HepG2 (cell line): ENCODE measurements around the gene PRCD. TPM values are rescaled to one million over a fixed set of nuclear protein-coding genes. Genes with fewer than 3 reads are reported as not detected.

Experiments
- GATAD2A ChIP-seq: IDR thresholded peaks from 2 replicates; pipeline ENCODE4 v1.6.1; 2016
- HDAC2 ChIP-seq: sonication (generic); formaldehyde crosslinking; IDR thresholded peaks from 2 replicates; pipeline ENCODE4 v1.4.0; 2020; ENCODE audit warnings: missing genetic modification reagents
- KDM3A ChIP-seq: IDR thresholded peaks from 2 replicates; pipeline ENCODE4 v1.6.1; 2018; ENCODE audit warnings: low read depth, missing compliant biosample characterization
- KDM4B ChIP-seq: sonication (generic); formaldehyde crosslinking; IDR thresholded peaks from 2 replicates; pipeline ENCODE4 v1.4.0; 2020; ENCODE audit warnings: missing genetic modification reagents
- MAFF ChIP-seq: IDR thresholded peaks from 2 replicates; pipeline ENCODE4 v1.6.1; 2011; ENCODE audit warnings: low read depth, low read length, improper control_type of control experiment
- NCOA5 ChIP-seq: sonication (generic); formaldehyde crosslinking; IDR thresholded peaks from 2 replicates; pipeline ENCODE4 v1.4.0; 2020; ENCODE audit warnings: missing genetic modification reagents
- NR1H2 ChIP-seq: sonication (generic); formaldehyde crosslinking; IDR thresholded peaks from 2 replicates; pipeline ENCODE4 v1.8.1; 2022; ENCODE audit warnings: low read depth, missing genetic modification reagents, borderline replicate concordance
- TBX3 ChIP-seq: fragments of 450-650 bp; IDR thresholded peaks from 2 replicates; pipeline ENCODE4 v1.6.1; 2017; ENCODE audit warnings: antibody characterized with exemption, mild to moderate bottlenecking, inconsistent platforms, borderline replicate concordance
- ZFP36 ChIP-seq: fragments of 150-350 bp; IDR thresholded peaks from 2 replicates; pipeline ENCODE4 v1.6.1; 2018; ENCODE audit warnings: borderline replicate concordance, low read length, low read depth; ENCODE audit not compliant: partially characterized antibody
- ZNF101 ChIP-seq: sonication (generic); formaldehyde crosslinking; IDR thresholded peaks from 2 replicates; pipeline ENCODE4 v1.4.0; 2020; ENCODE audit warnings: mild to moderate bottlenecking, low read depth, missing genetic modification reagents, borderline replicate concordance
- ZNF431 ChIP-seq: sonication (generic); formaldehyde crosslinking; IDR thresholded peaks from 2 replicates; pipeline ENCODE4 v1.9.0; 2022; ENCODE audit warnings: missing genetic modification reagents, low read depth, mild to moderate bottlenecking, borderline replicate concordance
- ZNF44 ChIP-seq: sonication (generic); formaldehyde crosslinking; IDR thresholded peaks from 2 replicates; pipeline ENCODE4 v1.5.1; 2020; ENCODE audit warnings: mild to moderate bottlenecking, missing genetic modification reagents
- ZNF749 ChIP-seq: sonication (generic); formaldehyde crosslinking; IDR thresholded peaks from 2 replicates; pipeline ENCODE4 v1.8.0; 2022; ENCODE audit warnings: mild to moderate bottlenecking, missing genetic modification reagents, moderate library complexity, borderline replicate concordance
- ZNF766 ChIP-seq: sonication (generic); formaldehyde crosslinking; IDR thresholded peaks from 2 replicates; pipeline ENCODE4 v1.5.0; 2020; ENCODE audit warnings: missing genetic modification reagents, borderline replicate concordance
- ZSCAN21 ChIP-seq: sonication (generic); formaldehyde crosslinking; IDR thresholded peaks from 2 replicates; pipeline ENCODE4 v1.8.0; 2022; ENCODE audit warnings: mild to moderate bottlenecking, missing genetic modification reagents, moderate library complexity, borderline replicate concordance
- ZSCAN22 ChIP-seq: sonication (generic); formaldehyde crosslinking; IDR thresholded peaks from 2 replicates; pipeline ENCODE4 v1.4.0; 2020; ENCODE audit warnings: mild to moderate bottlenecking, missing genetic modification reagents
- polyA plus RNA-seq, 8 experiments: library from polyadenylated mRNA; depleted of rRNA in 3 of 8; stranded (reverse) in 7 of 8; unstranded in 1 of 8; fragments of >200 nt; fragmentation: Illumina TruSeq in 4 of 8; extraction: Trizol in 4 of 8; gene quantifications; 2 replicates each; pipeline versions ENCODE4 v1.2.1 to v1.2.3, GENCODE V29; 2011 to 2016; ENCODE audit warnings: low read depth in 4 of 8, missing spikeins in 1 of 8, mixed read lengths in 1 of 8; ENCODE audit not compliant: insufficient read depth in 1 of 8
- total RNA-seq, 5 experiments: library from RNA; depleted of rRNA; stranded (reverse); fragments of >200 nt; fragmentation: Illumina TruSeq; extraction: Trizol; gene quantifications; 2 replicates each; pipeline ENCODE4 v1.2.3, GENCODE V29; 2016; ENCODE audit warnings: low read depth in 1 of 5
- TF ChIP-seq, protein P1 (sequence below): sonication (generic); formaldehyde crosslinking; IDR thresholded peaks from 2 replicates; pipeline ENCODE4 v1.5.1; 2020; ENCODE audit warnings: mild to moderate bottlenecking, moderate library complexity, missing genetic modification reagents
- TF ChIP-seq, protein P2 (sequence below): IDR thresholded peaks from 2 replicates; pipeline ENCODE4 v1.6.1; 2016; ENCODE audit warnings: missing genetic modification reagents, missing compliant biosample characterization
- TF ChIP-seq, protein P3 (sequence below): sonication (generic); formaldehyde crosslinking; IDR thresholded peaks from 2 replicates; pipeline ENCODE4 v1.4.0; 2020; ENCODE audit warnings: missing genetic modification reagents
- TF ChIP-seq, protein P4 (sequence below): sonication (generic); formaldehyde crosslinking; conservative IDR thresholded peaks from 2 replicates; pipeline ENCODE4 v1.8.0; 2022; ENCODE audit warnings: low read depth, missing genetic modification reagents
- TF ChIP-seq, protein P5 (sequence below): sonication (generic); formaldehyde crosslinking; IDR thresholded peaks from 2 replicates; pipeline ENCODE4 v1.4.0; 2020; ENCODE audit warnings: missing genetic modification reagents

The PRCD gene
- total and polyA plus RNA-seq, 2 of the 13 experiments (the other 11 are each of a cell fraction or from before 2014, with no cell fraction given) = 0.51 TPM; not detected in 1

DNA sequence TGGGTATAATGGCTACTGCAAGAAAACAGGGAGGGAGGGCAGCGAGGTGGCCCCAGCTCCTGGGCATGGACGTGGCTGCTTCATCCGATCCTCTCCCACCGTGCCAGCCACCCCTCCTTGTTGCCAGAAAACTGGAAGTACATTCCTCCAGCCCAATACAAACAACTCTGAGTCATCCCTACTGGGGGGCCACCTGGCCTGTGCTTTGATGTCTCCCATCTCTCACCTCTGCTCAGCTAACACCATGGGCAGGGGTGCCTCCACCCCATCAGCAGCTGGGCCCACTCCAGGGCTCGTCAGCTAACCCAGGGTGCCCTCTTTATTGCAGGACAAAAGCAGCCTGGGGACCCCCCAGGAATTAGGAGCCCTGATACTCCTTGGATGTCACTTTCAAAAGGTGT is 40.6 kb upstream of the PRCD start (continued):
- no peak for TF ChIP-seq ZNF101
- TF ChIP-seq, protein P1, sequence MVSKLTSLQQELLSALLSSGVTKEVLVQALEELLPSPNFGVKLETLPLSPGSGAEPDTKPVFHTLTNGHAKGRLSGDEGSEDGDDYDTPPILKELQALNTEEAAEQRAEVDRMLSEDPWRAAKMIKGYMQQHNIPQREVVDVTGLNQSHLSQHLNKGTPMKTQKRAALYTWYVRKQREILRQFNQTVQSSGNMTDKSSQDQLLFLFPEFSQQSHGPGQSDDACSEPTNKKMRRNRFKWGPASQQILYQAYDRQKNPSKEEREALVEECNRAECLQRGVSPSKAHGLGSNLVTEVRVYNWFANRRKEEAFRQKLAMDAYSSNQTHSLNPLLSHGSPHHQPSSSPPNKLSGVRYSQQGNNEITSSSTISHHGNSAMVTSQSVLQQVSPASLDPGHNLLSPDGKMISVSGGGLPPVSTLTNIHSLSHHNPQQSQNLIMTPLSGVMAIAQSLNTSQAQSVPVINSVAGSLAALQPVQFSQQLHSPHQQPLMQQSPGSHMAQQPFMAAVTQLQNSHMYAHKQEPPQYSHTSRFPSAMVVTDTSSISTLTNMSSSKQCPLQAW (CRISPR knock-in tag) = peak; percentile 89
- no peak; the same call in 1 of the 2 replicates for TF ChIP-seq ZNF749 (CRISPR knock-in tag)
- TF ChIP-seq ZNF431 (CRISPR knock-in tag) = no peak
- TF ChIP-seq HDAC2 (CRISPR knock-in tag) = peak; percentile 95
- no peak for TF ChIP-seq MAFF
- peak; percentile 97 for TF ChIP-seq TBX3
- peak; percentile 99 for TF ChIP-seq GATAD2A (CRISPR knock-in tag)
- TF ChIP-seq, protein P2, sequence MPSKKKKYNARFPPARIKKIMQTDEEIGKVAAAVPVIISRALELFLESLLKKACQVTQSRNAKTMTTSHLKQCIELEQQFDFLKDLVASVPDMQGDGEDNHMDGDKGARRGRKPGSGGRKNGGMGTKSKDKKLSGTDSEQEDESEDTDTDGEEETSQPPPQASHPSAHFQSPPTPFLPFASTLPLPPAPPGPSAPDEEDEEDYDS (CRISPR knock-in tag) = peak; percentile 66; the same call in 1 of the 2 replicates
- no peak for TF ChIP-seq ZSCAN22
- TF ChIP-seq NR1H2 (CRISPR knock-in tag) = no peak
- peak; percentile 59; the same call in 1 of the 2 replicates for TF ChIP-seq ZNF766 (CRISPR knock-in tag)
- 0 out of 2 replicates have a peak, but pooled peaks have one; percentile 6 for TF ChIP-seq ZSCAN21 (CRISPR knock-in tag)
- TF ChIP-seq ZFP36 = no peak
- peak; percentile 80; the same call in 1 of the 2 replicates for TF ChIP-seq KDM4B
- TF ChIP-seq, protein P3, sequence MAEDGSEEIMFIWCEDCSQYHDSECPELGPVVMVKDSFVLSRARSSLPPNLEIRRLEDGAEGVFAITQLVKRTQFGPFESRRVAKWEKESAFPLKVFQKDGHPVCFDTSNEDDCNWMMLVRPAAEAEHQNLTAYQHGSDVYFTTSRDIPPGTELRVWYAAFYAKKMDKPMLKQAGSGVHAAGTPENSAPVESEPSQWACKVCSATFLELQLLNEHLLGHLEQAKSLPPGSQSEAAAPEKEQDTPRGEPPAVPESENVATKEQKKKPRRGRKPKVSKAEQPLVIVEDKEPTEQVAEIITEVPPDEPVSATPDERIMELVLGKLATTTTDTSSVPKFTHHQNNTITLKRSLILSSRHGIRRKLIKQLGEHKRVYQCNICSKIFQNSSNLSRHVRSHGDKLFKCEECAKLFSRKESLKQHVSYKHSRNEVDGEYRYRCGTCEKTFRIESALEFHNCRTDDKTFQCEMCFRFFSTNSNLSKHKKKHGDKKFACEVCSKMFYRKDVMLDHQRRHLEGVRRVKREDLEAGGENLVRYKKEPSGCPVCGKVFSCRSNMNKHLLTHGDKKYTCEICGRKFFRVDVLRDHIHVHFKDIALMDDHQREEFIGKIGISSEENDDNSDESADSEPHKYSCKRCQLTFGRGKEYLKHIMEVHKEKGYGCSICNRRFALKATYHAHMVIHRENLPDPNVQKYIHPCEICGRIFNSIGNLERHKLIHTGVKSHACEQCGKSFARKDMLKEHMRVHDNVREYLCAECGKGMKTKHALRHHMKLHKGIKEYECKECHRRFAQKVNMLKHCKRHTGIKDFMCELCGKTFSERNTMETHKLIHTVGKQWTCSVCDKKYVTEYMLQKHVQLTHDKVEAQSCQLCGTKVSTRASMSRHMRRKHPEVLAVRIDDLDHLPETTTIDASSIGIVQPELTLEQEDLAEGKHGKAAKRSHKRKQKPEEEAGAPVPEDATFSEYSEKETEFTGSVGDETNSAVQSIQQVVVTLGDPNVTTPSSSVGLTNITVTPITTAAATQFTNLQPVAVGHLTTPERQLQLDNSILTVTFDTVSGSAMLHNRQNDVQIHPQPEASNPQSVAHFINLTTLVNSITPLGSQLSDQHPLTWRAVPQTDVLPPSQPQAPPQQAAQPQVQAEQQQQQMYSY (CRISPR knock-in tag) = no peak
- TF ChIP-seq, protein P4, sequence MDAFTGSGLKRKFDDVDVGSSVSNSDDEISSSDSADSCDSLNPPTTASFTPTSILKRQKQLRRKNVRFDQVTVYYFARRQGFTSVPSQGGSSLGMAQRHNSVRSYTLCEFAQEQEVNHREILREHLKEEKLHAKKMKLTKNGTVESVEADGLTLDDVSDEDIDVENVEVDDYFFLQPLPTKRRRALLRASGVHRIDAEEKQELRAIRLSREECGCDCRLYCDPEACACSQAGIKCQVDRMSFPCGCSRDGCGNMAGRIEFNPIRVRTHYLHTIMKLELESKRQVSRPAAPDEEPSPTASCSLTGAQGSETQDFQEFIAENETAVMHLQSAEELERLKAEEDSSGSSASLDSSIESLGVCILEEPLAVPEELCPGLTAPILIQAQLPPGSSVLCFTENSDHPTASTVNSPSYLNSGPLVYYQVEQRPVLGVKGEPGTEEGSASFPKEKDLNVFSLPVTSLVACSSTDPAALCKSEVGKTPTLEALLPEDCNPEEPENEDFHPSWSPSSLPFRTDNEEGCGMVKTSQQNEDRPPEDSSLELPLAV (CRISPR knock-in tag) = no peak
- TF ChIP-seq ZNF44 (CRISPR knock-in tag) = no peak
- no peak for TF ChIP-seq NCOA5 (CRISPR knock-in tag)
- TF ChIP-seq KDM3A (CRISPR knock-in tag) = peak; percentile 91; the same call in 1 of the 2 replicates
- TF ChIP-seq, protein P5, sequence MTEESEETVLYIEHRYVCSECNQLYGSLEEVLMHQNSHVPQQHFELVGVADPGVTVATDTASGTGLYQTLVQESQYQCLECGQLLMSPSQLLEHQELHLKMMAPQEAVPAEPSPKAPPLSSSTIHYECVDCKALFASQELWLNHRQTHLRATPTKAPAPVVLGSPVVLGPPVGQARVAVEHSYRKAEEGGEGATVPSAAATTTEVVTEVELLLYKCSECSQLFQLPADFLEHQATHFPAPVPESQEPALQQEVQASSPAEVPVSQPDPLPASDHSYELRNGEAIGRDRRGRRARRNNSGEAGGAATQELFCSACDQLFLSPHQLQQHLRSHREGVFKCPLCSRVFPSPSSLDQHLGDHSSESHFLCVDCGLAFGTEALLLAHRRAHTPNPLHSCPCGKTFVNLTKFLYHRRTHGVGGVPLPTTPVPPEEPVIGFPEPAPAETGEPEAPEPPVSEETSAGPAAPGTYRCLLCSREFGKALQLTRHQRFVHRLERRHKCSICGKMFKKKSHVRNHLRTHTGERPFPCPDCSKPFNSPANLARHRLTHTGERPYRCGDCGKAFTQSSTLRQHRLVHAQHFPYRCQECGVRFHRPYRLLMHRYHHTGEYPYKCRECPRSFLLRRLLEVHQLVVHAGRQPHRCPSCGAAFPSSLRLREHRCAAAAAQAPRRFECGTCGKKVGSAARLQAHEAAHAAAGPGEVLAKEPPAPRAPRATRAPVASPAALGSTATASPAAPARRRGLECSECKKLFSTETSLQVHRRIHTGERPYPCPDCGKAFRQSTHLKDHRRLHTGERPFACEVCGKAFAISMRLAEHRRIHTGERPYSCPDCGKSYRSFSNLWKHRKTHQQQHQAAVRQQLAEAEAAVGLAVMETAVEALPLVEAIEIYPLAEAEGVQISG (CRISPR knock-in tag) = peak; percentile 61; the same call in 1 of the 2 replicates
